ENCODE results near the gene PPM1F.

DNA sequence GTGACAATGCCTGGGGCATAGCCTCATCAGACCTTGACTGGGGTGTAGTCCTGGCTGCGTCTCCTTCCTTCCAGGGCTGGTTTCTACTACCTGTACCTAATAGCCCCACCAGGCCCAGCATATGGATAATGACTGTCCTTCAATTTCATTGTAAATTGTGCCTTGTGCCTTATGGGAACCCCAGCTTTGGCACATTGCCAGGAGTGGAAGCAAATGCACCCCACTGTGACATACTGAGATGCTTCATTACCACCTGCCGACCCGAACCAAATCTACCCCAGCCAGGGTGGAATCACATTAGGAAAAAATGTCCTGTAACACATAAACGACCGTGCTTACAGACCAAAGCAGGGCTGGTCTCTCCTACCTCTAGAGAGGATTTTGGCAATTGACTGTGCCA lies 22.6 kb upstream of the PPM1F start:
- TF ChIP-seq LEF1 (IDR thresholded peaks at IDR 0.05; ENCODE audit: borderline replicate concordance): no peak
- TF ChIP-seq FOXK2 (IDR thresholded peaks at IDR 0.05): no peak
- no peak for TF ChIP-seq CTBP1 (IDR thresholded peaks at IDR 0.05; ENCODE audit: borderline replicate concordance)
